ENCODE data around the gene MAF.

The MAF gene

DNA sequence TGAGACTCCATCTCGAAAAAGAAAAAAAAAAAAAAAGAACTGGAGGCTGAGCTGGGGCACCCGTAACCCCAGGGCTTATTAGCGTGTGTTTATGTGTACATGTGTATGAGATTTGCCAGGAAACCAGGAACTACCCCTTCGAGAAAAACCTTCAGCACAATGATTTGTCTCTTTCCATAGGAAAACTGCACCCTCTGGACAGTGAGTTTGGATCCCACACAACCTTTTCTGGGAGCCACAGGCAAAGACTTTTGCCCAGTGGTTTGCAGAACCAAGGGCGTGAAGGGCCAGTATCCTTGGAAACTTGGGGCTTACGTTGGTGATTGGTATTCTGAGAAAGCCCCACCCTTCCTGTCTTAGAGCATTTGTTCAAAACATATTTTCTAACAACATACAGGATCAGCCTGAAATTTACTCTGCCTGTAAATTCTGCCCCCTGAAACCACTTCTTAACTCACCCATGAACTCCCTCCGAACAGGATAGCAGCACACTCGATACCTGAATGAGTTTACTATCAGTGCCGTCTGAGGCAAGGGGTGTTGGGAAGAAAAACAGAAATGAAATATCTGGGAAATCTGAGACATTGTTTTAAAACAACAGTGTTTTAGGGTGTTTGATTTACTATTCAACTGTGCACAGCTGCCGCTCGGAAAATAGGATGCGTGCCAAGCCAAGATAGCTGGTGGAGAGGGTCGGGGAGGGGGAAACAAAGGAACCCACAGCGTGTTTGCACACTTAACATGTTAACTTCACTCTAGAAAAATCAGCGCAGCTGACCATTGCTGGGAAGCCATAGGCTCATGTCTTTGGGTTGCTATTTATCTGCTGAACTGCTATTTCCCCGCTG, 40.2 kb upstream of the MAF start:
- no peak overlapping the region for H3K4me3 ChIP-seq (ENCODE audit: low read depth, low read length)
- TF ChIP-seq, protein P1, sequence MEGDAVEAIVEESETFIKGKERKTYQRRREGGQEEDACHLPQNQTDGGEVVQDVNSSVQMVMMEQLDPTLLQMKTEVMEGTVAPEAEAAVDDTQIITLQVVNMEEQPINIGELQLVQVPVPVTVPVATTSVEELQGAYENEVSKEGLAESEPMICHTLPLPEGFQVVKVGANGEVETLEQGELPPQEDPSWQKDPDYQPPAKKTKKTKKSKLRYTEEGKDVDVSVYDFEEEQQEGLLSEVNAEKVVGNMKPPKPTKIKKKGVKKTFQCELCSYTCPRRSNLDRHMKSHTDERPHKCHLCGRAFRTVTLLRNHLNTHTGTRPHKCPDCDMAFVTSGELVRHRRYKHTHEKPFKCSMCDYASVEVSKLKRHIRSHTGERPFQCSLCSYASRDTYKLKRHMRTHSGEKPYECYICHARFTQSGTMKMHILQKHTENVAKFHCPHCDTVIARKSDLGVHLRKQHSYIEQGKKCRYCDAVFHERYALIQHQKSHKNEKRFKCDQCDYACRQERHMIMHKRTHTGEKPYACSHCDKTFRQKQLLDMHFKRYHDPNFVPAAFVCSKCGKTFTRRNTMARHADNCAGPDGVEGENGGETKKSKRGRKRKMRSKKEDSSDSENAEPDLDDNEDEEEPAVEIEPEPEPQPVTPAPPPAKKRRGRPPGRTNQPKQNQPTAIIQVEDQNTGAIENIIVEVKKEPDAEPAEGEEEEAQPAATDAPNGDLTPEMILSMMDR (IDR thresholded peaks at IDR 0.05; ENCODE audit: borderline replicate concordance, insufficient read depth, low read depth, low read length): no peak

DNA sequence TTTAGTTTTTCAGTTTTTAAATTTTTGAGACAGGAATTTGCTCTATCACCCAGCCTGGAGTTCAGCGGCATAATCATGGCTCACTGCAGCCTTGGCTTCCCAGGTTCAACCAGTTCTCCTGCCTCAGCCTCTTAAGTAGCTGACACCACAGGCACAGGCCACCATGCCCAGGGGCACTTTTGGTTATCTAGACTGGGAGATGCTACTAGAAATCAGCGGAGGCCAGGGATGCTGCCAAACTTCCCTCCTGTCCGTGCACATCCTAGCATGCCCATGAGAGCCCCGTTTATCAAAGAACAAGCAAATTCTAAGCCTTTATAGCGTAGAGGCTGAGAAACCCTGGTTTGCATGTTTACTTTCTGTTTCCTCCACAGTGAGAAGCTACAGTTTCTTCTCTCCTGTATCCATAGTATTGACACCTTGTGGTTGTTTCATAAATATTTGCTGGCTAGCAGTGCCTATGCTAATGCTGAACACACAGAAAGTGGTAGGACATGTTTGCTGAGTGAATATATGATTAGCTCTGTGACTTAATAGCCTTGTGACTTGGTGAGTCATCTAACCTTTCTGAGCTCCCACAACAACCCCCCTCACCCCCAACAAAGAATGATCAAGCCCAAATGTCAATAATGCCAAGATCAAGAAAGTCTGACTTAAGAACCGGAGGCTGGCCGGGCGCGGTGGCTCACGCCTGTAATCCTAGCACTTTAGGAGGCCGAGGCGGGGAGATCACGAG, 39.2 kb upstream of the MAF start:
- TF ChIP-seq, protein P1 (IDR thresholded peaks at IDR 0.05; ENCODE audit: borderline replicate concordance, insufficient read depth, low read depth, low read length): no peak
- no peak overlapping the region for H3K4me3 ChIP-seq (ENCODE audit: low read depth, low read length)

DNA sequence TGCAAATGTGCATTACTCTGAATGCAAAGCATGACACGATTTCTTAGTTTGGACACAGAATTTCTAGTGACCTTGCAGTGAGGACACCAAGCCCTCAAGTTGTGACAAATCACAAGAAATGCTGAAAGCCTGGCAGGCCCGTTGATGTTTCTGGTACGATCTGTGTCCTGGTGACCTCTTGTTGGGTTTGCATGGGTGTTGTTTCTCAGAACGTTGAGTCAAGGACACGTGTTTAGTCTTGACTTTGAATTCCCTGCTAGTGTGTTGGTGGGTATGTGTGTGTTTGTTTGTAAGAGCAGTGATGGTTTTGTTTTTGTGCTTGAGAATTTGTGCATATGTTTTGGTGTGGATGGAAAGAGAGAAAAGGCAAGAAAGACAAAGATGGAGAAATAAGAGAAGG, 37.8 kb upstream of the MAF start:
- H3K4me3 ChIP-seq (ENCODE audit: low read depth, low read length): no peak overlapping the region

DNA sequence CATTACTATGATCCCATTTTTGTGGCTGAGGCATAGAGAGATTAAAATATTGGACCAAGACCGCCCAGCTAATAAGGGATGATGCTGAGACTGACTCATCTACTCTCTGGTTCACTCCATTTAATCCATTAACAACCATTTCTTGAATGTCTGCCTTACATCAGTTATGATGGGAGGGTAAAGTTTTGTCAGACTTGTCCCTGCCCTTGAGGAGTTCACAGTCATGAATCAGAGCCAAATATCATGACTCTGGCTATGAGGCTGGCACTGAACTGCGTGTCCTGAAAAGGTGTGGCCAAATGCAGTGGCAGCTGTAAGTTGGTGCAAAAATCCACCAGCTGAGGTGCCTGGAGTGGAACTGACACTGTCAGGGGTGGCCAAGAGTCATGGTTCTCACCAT, 35.0 kb upstream of the MAF start:
- H3K4me3 ChIP-seq (ENCODE audit: low read depth, low read length): no peak overlapping the region
- TF ChIP-seq, protein P1 (IDR thresholded peaks at IDR 0.05; ENCODE audit: borderline replicate concordance, insufficient read depth, low read depth, low read length): no peak

More for the DNA sequence above, 37.8 kb upstream of the MAF start:
- TF ChIP-seq, protein P1 (IDR thresholded peaks at IDR 0.05; ENCODE audit: borderline replicate concordance, insufficient read depth, low read depth, low read length): no peak

DNA sequence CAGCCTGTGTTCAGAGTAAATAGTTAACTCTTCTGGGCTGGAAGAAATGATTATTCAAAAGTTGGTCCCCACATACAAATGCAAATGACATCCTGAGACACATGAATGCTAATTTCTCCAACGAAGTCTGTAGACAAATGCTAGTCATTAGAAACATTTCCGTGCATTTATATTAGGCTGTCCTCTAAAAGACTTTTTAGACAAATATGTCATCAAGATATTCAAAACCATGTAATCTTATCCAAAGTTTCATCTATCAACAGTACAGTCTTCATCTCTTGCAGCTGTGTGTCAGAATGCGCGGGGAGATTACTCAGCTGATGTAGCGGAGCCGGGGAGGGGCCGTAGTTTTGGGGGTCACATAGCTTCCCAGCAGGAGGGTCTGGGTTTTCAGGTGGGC, 33.8 kb upstream of the MAF start:
- H3K4me3 ChIP-seq (ENCODE audit: low read depth, low read length): no peak overlapping the region
- TF ChIP-seq, protein P1 (IDR thresholded peaks at IDR 0.05; ENCODE audit: borderline replicate concordance, insufficient read depth, low read depth, low read length): no peak

DNA sequence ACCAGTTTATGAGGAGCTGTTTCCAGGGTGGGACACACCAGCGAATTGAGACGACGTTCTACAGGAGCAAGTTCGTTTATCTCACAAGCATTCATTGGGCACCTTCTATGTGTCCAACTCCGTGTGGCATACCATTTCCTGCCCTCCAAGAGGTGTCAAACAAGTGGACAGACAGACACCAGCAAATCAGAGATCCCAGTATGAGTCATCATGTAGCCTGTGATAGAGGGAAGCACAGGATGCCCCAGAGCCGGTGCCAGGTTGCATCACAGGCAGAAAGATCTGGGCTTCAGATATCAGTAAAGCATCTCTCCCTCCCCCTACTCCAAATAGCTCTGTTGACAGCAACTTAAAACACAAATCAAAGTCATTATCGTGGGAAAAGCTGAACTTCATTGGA, 31.8 kb upstream of the MAF start:
- TF ChIP-seq, protein P1 (IDR thresholded peaks at IDR 0.05; ENCODE audit: borderline replicate concordance, insufficient read depth, low read depth, low read length): no peak
- no peak overlapping the region for H3K4me3 ChIP-seq (ENCODE audit: low read depth, low read length)
